Activated T-cell treated with anti-CD3 and anti-CD28 coated beads, Interleukin-2, amount 50 U/mL, for 4 hours (primary cell): ENCODE measurements around the gene PAWR. TPM values are rescaled to one million over a fixed set of nuclear protein-coding genes. Genes with fewer than 3 reads are reported as not detected.
"Not testable (repeated sequence)": the region's sequence is repeated elsewhere in the genome, so short reads cannot be mapped to it uniquely, and the experiment has no call there.

Experiments used
- ATAC-seq, 2 donors: fragments of 200-7000 bp; cut with Tn5 transposase; one replicate each; pipeline ENCODE4 v1.10.0; 2021
- DNase-seq: peaks from one replicate; pipeline ENCODE4 v3.0.0-alpha.2; 2020
- H3K27me3 Mint-ChIP-seq: one replicate; pipeline ENCODE4 v1.8.0; 2021; ENCODE audit warnings: low read depth, mixed read lengths
- H3K36me3 Mint-ChIP-seq: one replicate; pipeline ENCODE4 v1.8.0; 2022; ENCODE audit warnings: mixed read lengths; ENCODE audit not compliant: insufficient read depth
- H3K4me1 Mint-ChIP-seq: one replicate; pipeline ENCODE4 v1.8.0; 2021; ENCODE audit warnings: low read depth, mixed read lengths
- H3K4me3 Mint-ChIP-seq: one replicate; pipeline ENCODE4 v1.8.0; 2021; ENCODE audit warnings: mild to moderate bottlenecking, moderate library complexity, mixed read lengths
- H3K9me3 Mint-ChIP-seq: one replicate; pipeline ENCODE4 v1.8.0; 2021; ENCODE audit warnings: mixed read lengths
- total RNA-seq, 3 donors: library from RNA; stranded (reverse); gene quantifications; one replicate each; pipeline ENCODE4 v1.2.1, GENCODE V29; 2021

The PAWR gene
- total RNA-seq, 3 donors from 2014 or later: 1.5 to 7.3 (median 7.3) TPM

- peaks cover 12% of the 10 kb centered on the region for H3K4me1 Mint-ChIP-seq
- ATAC-seq (no peak), DNase-seq (no peak)
- peaks cover 63% of the 10 kb centered on the region for H3K27me3 Mint-ChIP-seq
- peaks cover 7% of the 10 kb centered on the region for H3K9me3 Mint-ChIP-seq
- no peaks in the 10 kb centered on the region for H3K36me3 Mint-ChIP-seq
- H3K4me3 Mint-ChIP-seq: peak overlapping the region; percentile 83
Measured at GRCh38 chr12:79691511-79692248, 916 bp upstream of the PAWR start.

- ATAC-seq: peak; percentile 27
- peak overlapping the region; percentile 76 for H3K4me3 Mint-ChIP-seq
- peaks cover 2% of the 10 kb centered on the region for H3K9me3 Mint-ChIP-seq
- DNase-seq: no peak
- peaks cover 12% of the 10 kb centered on the region for H3K4me1 Mint-ChIP-seq
- H3K27me3 Mint-ChIP-seq: peaks cover 66% of the 10 kb centered on the region
- H3K36me3 Mint-ChIP-seq: no peaks in the 10 kb centered on the region
Measured at GRCh38 chr12:79690142-79690637, 574 bp downstream of the PAWR start.

- Mint-ChIP-seq H3K9me3 (no peaks in the 10 kb centered on the region), H3K4me1 (peaks cover 12% of the 10 kb centered on the region), H3K27me3 (peaks cover 63% of the 10 kb centered on the region), H3K4me3 (peak overlapping the region; percentile 76), H3K36me3 (no peaks in the 10 kb centered on the region)
- ATAC-seq: peak; percentile 30 to 32
- no peak for DNase-seq
Measured at GRCh38 chr12:79689477-79690141, 1.2 kb downstream of the PAWR start.

- H3K4me3 Mint-ChIP-seq: peak overlapping the region; percentile 64
- H3K9me3 Mint-ChIP-seq: no peaks in the 10 kb centered on the region
- peaks cover 12% of the 10 kb centered on the region for H3K4me1 Mint-ChIP-seq
- ATAC-seq: no peak
- peaks cover 59% of the 10 kb centered on the region for H3K27me3 Mint-ChIP-seq
- no peak for DNase-seq
- no peaks in the 10 kb centered on the region for H3K36me3 Mint-ChIP-seq
Measured at GRCh38 chr12:79689061-79689476, 1.7 kb downstream of the PAWR start.

- no peak for DNase-seq
- H3K27me3 Mint-ChIP-seq: peaks cover 57% of the 10 kb centered on the region
Measured at GRCh38 chr12:79688376-79689060, 2.2 kb downstream of the PAWR start.

GRCh38 chr12:79687711-79688260 lies 3.0 kb downstream of the PAWR start:
- no peaks in the 10 kb centered on the region for H3K36me3 Mint-ChIP-seq
- H3K9me3 Mint-ChIP-seq: no peaks in the 10 kb centered on the region
- H3K4me1 Mint-ChIP-seq: peaks cover 12% of the 10 kb centered on the region
- H3K27me3 Mint-ChIP-seq: peaks cover 52% of the 10 kb centered on the region
- DNase-seq: no peak
- no peak overlapping the region for H3K4me3 Mint-ChIP-seq
- ATAC-seq: no peak

More at GRCh38 chr12:79688376-79689060, 2.2 kb downstream of the PAWR start:
- Mint-ChIP-seq H3K4me3 (peak overlapping the region; percentile 64), H3K4me1 (peaks cover 12% of the 10 kb centered on the region), H3K36me3 (no peaks in the 10 kb centered on the region), H3K9me3 (no peaks in the 10 kb centered on the region)
- no peak for ATAC-seq

- H3K27me3 Mint-ChIP-seq: peaks cover 37% of the 10 kb centered on the region
- no peaks in the 10 kb centered on the region for H3K9me3 Mint-ChIP-seq
- no peak overlapping the region for H3K4me3 Mint-ChIP-seq
- no peaks in the 10 kb centered on the region for H3K36me3 Mint-ChIP-seq
- DNase-seq (no peak), ATAC-seq (no peak)
- peaks cover 9% of the 10 kb centered on the region for H3K4me1 Mint-ChIP-seq
Measured at GRCh38 chr12:79686171-79686570, 4.6 kb downstream of the PAWR start.

- Mint-ChIP-seq H3K27me3 (peaks cover 35% of the 10 kb centered on the region), H3K4me1 (peaks cover 9% of the 10 kb centered on the region), H3K9me3 (no peaks in the 10 kb centered on the region), H3K4me3 (no peak overlapping the region), H3K36me3 (no peaks in the 10 kb centered on the region)
- no peak for ATAC-seq
- no peak for DNase-seq
Measured at GRCh38 chr12:79685068-79685467, 5.7 kb downstream of the PAWR start.

- H3K36me3 Mint-ChIP-seq, ATAC-seq, H3K4me1 Mint-ChIP-seq, H3K9me3 Mint-ChIP-seq, DNase-seq, H3K4me3 Mint-ChIP-seq: not testable (repeated sequence)
- peaks cover 33% of the 10 kb centered on the region for H3K27me3 Mint-ChIP-seq
Measured at GRCh38 chr12:79684338-79684737, 6.4 kb downstream of the PAWR start.

- H3K36me3 Mint-ChIP-seq: no peaks in the 10 kb centered on the region
- no peaks in the 10 kb centered on the region for H3K4me1 Mint-ChIP-seq
- H3K9me3 Mint-ChIP-seq: no peaks in the 10 kb centered on the region
- DNase-seq (no peak), ATAC-seq (no peak)
- peaks cover 22% of the 10 kb centered on the region for H3K27me3 Mint-ChIP-seq
- H3K4me3 Mint-ChIP-seq: no peak overlapping the region
Measured at GRCh38 chr12:79682593-79682992, 8.2 kb downstream of the PAWR start.

GRCh38 chr12:79681008-79681590 lies 9.7 kb downstream of the PAWR start:
- Mint-ChIP-seq H3K4me1 (no peaks in the 10 kb centered on the region), H3K4me3 (no peak overlapping the region), H3K27me3 (peaks cover 7% of the 10 kb centered on the region), H3K36me3 (no peaks in the 10 kb centered on the region), H3K9me3 (no peaks in the 10 kb centered on the region)
- ATAC-seq (no peak), DNase-seq (no peak)

- Mint-ChIP-seq H3K4me1 (no peaks in the 10 kb centered on the region), H3K9me3 (no peaks in the 10 kb centered on the region)
Measured at GRCh38 chr12:79680051-79680450, 10.7 kb downstream of the PAWR start.

GRCh38 chr12:79678306-79678705 lies 12.5 kb downstream of the PAWR start:
- Mint-ChIP-seq H3K27me3 (peaks cover 5% of the 10 kb centered on the region), H3K36me3 (no peaks in the 10 kb centered on the region), H3K9me3 (no peaks in the 10 kb centered on the region), H3K4me3 (no peak overlapping the region), H3K4me1 (peaks cover 3% of the 10 kb centered on the region)
- ATAC-seq (no peak), DNase-seq (no peak)

More at GRCh38 chr12:79680051-79680450, 10.7 kb downstream of the PAWR start:
- DNase-seq (no peak), ATAC-seq (no peak)
- Mint-ChIP-seq H3K4me3 (no peak overlapping the region), H3K27me3 (peaks cover 5% of the 10 kb centered on the region), H3K36me3 (no peaks in the 10 kb centered on the region)

- Mint-ChIP-seq H3K36me3 (no peaks in the 10 kb centered on the region), H3K4me3 (no peak overlapping the region), H3K27me3 (peaks cover 5% of the 10 kb centered on the region), H3K4me1 (peaks cover 4% of the 10 kb centered on the region), H3K9me3 (no peaks in the 10 kb centered on the region)
- DNase-seq: no peak
- no peak for ATAC-seq
Measured at GRCh38 chr12:79677672-79678071, 13.1 kb downstream of the PAWR start.
